ENCODE results near the gene TCN2.
"Not testable (repeated sequence)": the region's sequence is repeated elsewhere in the genome, so short reads cannot be mapped to it uniquely, and the experiment has no call there.

Gene TCN2

GRCh38 chr22:30643055-30643875 is 36.3 kb downstream of the TCN2 start:
- DNase-seq (ENCODE audit: low read depth, low spot score) = no peak

DNA sequence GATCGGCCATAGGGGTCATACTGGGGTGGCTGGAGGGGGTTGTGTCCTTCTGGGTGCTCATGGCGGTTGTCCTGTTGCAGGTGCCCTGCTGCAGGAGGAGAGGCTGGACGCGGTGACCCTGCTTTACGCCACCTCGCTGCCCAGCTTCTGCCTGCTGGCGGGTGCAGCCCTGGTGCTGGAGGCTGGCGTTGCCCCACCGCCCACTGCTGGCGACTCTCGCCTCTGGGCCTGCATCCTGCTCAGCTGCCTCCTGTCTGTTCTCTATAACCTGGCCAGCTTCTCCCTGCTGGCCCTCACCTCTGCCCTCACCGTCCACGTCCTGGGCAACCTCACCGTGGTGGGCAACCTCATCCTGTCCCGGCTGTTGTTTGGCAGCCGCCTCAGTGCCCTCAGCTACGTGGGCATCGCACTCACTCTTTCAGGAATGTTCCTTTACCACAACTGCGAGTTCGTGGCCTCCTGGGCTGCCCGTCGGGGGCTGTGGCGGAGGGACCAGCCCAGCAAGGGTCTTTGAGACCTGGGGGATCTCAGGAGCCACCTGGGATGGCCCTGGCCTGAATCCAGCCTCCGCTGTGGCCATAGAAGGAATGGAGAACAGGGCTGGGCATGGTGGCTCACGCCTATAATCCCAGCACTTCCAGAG is 39.7 kb downstream of the TCN2 start:
- DNase-seq (ENCODE audit: low read depth, low spot score) = no peak

- DNase-seq (ENCODE audit: low read depth, low spot score) = no peak
These were observed 40.6 kb downstream of the TCN2 start for GRCh38 chr22:30647536-30647935.

DNA sequence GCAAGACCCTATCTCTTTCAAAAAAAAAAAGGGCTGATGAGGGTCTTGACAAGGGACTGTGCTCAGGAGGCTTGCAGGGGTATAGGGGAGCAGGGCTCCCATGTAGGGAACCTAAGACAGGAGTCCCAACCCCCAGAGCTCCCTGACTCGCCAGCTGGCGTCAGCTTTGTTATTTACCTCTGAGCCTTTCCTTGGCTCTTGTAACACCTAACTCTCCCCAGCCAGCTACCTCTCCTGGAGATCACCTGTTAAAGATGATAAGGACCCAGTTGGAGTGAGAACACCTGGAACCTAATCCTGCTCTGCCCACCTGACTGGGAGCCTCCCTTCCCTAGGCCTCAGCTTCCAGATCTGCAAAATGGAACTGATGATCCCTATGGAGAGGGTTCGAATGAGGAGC is 41.9 kb downstream of the TCN2 start:
- no peak for DNase-seq (ENCODE audit: low read depth, low spot score)

DNA sequence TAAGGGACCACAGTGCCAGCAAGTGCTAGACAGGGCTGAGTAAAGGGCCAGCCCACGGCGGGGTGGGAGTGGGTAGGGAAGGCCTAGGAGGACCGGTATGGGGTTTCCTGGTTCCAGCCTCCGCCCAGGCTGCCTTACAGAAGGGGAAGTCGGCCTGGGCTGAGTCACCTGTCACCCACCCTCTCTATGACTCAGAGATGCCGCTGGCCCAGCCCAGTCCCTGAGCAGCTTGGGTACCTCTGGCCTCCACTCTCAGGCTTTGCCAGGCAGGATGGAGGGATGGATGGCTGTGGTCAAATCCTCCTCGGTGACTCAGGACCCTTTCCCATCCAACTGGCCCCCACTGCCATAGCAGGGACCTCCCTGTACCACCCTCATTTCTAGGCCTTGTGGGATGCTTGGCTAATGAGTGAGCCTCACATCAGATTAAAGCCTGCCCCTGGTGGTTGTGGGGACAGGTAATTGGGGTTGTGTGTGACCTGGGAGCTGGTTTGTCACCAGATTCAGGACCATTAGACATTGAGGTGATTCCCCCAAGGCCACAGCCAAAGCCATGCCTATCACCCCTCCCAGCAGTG is 42.5 kb downstream of the TCN2 start:
- no peak for DNase-seq (ENCODE audit: low read depth, low spot score)

GRCh38 chr22:30650508-30651116 is 43.6 kb downstream of the TCN2 start:
- no peak for DNase-seq (ENCODE audit: low read depth, low spot score)

DNA sequence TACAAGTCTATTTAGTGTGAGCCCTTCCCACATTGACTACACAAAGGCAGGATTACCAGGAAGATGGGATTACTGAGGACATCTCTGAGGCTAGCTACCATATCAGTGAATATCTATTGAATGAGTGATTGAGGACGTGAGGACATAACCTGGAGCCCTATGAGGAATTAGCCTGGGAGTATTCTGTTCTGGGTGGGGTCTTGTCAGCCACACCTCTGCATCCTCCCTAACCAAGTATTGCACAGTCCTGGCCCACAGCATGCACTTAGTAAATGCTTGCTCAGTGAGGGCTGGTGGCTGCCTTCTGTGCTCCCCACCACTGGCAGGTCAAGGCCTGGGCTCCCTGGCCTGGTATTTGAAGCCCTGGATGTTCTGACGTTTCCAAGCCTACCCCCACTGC is 45.9 kb downstream of the TCN2 start:
- no peak for DNase-seq (ENCODE audit: low read depth, low spot score)

DNA sequence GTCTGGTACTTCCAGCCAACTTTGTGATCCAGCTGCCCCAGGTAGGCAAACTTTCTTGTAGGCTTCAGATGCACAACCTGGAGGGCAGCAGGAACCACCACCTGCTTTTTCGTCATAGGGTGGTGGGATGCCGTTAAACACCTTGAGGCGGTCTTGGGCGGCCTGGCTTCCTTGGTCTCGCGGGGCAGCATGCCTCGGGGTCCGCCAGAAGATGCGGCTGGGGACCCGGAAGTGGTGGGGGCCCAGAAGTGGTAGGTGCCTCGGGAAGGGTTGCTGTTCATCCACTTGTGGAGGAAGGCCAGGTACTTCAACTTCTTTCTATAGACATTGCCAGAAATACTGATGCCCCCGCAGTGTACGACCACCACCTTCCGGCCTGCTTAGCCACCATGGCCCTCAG is 47.4 kb downstream of the TCN2 start:
- no peak for DNase-seq (ENCODE audit: low read depth, low spot score)

DNA sequence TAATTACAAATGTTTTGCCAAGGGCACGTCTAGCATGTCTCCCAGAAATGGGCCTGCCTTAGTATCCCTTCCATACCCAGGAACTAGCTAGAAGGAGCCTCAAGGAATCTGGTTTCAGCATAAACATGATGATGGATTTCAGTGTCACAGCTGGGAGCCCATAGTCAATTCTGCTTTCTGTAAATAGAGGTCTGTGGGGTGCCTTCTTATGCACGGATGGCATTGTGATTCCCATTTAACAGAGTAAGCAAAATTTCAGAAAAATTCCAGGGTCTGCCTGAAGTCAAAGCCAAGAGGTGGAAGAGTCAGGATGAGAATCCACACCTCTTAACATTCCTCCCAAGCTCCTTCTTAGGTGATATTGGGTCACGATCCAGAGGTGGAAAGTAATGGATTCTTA is 48.6 kb downstream of the TCN2 start:
- DNase-seq (ENCODE audit: low read depth, low spot score) = peak; percentile 65

DNA sequence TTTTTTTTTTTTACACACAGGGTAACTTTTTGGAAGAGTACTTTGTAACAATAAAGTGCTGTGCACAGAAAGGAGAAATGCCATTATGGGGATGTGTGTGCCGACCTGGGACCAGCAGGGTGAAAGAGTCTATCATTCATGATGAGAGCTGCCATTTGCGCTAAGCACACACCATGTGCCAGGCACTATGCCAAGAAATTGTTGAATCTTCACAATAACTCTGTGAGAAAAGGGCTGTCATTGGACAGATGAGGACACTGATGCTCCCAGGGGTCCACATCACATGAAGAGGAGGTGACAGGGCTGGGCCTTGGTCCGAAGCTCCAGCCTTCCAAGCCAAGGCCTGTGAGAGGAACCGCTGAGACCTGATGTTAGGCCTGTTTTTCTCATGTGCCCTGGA is 55.1 kb downstream of the TCN2 start:
- DNase-seq (ENCODE audit: low read depth, low spot score) = no peak

DNA sequence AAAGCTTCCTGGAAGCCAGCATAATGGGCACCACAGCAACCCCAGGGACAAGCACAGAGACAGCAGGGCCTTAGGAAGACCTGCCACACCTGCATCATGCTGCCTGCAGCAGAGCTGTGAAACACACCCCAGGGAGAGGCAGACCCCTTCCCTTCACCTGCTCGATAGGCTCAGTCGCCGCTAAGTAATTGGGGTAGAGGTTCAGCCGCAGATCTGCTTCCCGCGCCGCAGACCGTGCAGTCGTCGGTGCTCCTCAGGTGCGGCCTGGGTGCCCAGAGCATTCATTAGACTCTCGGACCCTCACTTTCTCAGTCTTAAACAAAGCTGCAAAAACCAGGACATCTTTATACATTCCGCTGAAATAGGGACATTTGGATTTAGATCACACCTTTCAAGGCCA is 57.8 kb downstream of the TCN2 start:
- DNase-seq (ENCODE audit: low read depth, low spot score) = no peak

GRCh38 chr22:30665266-30665665 is 58.3 kb downstream of the TCN2 start:
- no peak for DNase-seq (ENCODE audit: low read depth, low spot score)

- no peak for DNase-seq (ENCODE audit: low read depth, low spot score)
These were observed 58.8 kb downstream of the TCN2 start for GRCh38 chr22:30665786-30666185.

GRCh38 chr22:30667107-30667493 is 60.1 kb downstream of the TCN2 start:
- no peak for DNase-seq (ENCODE audit: low read depth, low spot score)

DNA sequence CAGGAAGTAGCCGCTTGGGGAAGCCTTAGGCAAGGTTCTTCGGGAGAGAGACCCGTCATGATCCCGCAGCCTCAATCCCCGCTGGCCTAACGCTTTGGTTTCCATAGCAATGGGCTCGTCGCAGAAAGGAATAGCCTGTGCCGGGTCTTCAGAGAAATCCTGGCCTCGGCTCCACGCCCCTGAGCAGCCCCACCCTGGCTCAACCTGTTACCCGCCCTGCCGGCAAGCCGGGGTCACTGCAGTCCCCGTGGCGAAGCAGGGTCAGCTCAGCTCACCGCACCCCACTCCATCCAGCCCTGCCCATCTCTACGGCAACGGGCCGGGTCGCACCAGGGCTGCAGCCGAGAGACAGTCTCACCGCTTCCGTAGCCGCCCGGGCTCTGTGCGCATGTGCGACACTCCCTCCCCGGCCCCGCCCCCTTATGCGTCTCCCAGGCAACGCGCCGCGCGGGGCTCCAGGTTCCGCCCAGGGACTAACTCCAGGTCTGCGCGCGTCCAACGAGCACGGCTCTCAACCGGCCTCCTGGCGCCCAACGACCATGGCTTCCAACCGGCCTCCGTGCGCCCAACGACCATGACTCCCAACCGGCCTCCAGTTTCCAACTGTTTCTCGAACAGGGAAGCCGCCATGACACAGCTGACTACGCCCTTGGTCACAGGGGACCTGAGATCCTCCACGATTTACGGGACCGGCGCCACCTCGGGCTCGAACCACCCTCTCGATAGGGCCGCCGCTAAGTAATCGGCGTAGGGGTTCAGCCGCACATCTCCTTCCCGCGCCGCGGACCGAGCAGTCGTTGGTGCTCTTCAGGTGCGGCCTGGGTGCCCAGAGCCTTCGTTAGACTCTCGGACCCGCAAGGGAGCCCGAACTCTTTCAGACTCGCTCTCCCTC is 60.8 kb downstream of the TCN2 start, which contains the start of gene DUSP18:
TSS of gene DUSP18 (minus strand) at position 382 of the 892 bp plus-strand sequence. CDS start 3,872 bp downstream, outside the sequence.
- DNase-seq (ENCODE audit: low read depth, low spot score) = peak; percentile 73

DNA sequence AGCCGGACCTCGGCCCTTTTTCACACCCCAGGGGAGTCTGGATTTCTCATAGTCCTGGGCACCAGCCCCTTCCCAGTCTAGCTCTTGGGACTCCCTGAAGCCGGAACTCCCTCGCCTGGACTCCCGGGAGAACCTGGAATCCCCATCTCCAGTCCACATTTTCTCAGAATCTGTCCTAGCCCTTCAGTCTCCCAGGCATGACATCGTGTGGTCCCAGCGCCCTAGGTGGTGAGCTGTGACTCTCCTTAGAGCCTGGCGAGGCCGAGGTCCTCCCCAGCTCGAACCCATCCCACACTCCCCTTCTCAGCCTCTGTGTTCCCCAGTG is 61.4 kb downstream of the TCN2 start:
- DNase-seq (ENCODE audit: low read depth, low spot score) = no peak

DNA sequence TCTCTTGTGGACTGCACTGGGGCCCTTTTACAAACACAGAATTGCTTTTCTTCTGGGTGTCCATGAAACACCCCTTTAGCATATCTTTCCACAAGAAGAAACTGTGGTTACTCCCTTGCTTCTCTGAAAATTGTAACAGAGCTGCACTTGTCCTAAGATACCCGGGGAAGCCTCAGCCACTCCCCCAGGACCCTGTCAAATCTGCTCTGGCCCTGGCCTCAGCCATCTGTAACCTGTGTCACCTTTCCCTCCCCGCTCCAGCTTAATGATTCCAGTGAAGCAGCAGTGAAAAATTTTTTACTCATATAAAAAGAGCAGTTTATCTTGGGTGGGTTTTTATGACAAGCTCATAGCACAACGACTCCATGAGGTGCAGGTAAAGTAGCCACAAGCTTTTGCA is 64.1 kb downstream of the TCN2 start:
- no peak for DNase-seq (ENCODE audit: low read depth, low spot score)

DNA sequence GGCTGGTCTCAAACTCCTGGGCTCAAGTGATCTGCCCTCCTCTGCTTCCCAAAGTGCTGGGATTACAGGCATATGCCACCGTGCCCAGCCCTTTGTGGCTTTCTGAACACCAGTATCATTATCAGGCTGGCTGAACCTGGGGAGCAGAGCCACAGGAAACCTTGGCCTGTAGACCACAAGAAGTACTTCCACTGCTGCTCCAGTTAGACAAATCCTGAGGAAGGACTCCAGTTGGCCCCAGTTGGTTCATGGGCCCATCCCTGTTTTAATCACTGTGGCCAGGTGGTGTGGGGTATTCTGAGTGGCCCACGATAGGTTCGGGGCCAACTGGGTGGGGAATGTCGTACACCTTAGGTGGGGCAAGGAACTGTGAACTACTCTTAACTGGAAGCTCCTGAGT is 66.2 kb downstream of the TCN2 start:
- no peak for DNase-seq (ENCODE audit: low read depth, low spot score)

GRCh38 chr22:30674482-30674881 is 67.5 kb downstream of the TCN2 start:
- no peak for DNase-seq (ENCODE audit: low read depth, low spot score)

- no peak for DNase-seq (ENCODE audit: low read depth, low spot score)
These were observed 68.5 kb downstream of the TCN2 start for GRCh38 chr22:30675436-30675835.

DNA sequence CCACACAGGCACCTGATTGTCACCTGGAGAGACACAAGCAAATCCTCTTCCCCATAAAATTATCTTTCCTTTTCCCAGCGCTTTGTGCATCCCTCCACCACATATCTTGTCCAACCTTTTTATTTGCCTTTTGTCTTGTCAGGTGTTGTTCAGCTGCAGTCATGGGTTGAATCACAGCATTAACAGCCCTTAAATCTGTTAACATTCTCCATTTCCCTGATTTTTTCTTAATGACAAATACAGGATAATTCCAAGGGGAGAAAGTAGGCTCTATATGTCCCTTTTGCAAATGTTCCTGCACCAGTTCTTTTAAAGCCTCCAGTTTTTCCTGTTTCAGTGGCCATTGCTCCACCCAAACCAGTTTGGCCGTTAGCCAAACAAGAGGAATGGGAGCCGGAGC is 69.6 kb downstream of the TCN2 start:
- not testable (repeated sequence) for DNase-seq (ENCODE audit: low read depth, low spot score)
